ENCODE results near the gene FLCN. TPM values are rescaled to one million over a fixed set of nuclear protein-coding genes. Genes with fewer than 3 reads are reported as not detected.

Gene FLCN
- total and polyA plus RNA-seq, 10 of the 15 experiments (the other 5 are each of a cell fraction or from before 2014, with no cell fraction given): 1.1 to 24.7 (median 10.4) TPM

GRCh38 chr17:17175917-17176316 is 61.1 kb downstream of the FLCN start (continued):
- TF ChIP-seq MTA2 (IDR thresholded peaks at IDR 0.05; ENCODE audit: low read depth): no peak
- TF ChIP-seq MYB (IDR thresholded peaks at IDR 0.05; ENCODE audit: borderline replicate concordance, low read depth, low read length): no peak
- no peak for TF ChIP-seq CHD1 (IDR thresholded peaks at IDR 0.05; ENCODE audit: low read depth, low read length)
- TF ChIP-seq, protein P1, sequence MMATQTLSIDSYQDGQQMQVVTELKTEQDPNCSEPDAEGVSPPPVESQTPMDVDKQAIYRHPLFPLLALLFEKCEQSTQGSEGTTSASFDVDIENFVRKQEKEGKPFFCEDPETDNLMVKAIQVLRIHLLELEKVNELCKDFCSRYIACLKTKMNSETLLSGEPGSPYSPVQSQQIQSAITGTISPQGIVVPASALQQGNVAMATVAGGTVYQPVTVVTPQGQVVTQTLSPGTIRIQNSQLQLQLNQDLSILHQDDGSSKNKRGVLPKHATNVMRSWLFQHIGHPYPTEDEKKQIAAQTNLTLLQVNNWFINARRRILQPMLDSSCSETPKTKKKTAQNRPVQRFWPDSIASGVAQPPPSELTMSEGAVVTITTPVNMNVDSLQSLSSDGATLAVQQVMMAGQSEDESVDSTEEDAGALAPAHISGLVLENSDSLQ (IDR thresholded peaks at IDR 0.05): no peak
- TF ChIP-seq MYC (IDR thresholded peaks at IDR 0.05; ENCODE audit: insufficient read depth, insufficient read length, insufficient replicate concordance, low read length, severe bottlenecking): no peak

DNA sequence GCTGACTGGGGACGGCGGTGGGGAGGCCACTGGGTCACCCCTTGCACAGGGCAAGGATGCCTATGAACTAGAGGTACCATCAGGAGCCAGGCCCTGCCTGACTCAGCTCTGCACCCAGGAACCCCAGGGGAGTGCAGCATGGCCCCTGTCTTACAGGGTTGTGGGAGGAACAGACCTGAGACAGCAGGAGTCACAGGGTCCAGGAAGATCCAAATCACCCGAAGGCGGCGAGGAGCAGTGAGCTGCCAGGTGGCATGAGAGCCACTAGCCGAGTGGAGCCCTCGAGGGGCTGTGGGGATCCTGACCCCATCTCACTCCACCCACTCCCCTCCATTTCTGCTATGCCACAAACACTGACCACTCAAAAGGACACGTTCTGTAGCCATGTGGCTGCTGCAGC is 61.6 kb downstream of the FLCN start:
- WGBS (ENCODE audit: insufficient coverage, insufficient replicate concordance, low lambda C conversion rate, missing lambda C conversion rate): 82% methylated on average over 8 of the region's 8 CpGs
- in situ Hi-C loops (cut with MboI): no loop called here
- H4K20me1 ChIP-seq (ENCODE audit: control insufficient read depth, insufficient read depth): no peaks in the 10 kb centered on the region
- peaks cover 15 to 30% of the 10 kb centered on the region in 2 experiments for H3K36me3 ChIP-seq (ENCODE audit: control insufficient read depth in 2 of 2, insufficient read depth in 2 of 2, low read length in 1 of 2)
- H3K9ac ChIP-seq (ENCODE audit: control insufficient read depth, insufficient read depth, low read length): no peak overlapping the region
- no peaks in the 10 kb centered on the region for H3K9me3 ChIP-seq (replicated peaks; ENCODE audit: control insufficient read depth, insufficient read depth, low read length)
- H2AFZ ChIP-seq (ENCODE audit: control insufficient read depth, low read depth, low read length): no peak overlapping the region
- H3K27me3 ChIP-seq (replicated peaks in 1 of 2; ENCODE audit: control insufficient read depth in 2 of 2, insufficient read depth in 2 of 2, low read length in 1 of 2): no peaks in the 10 kb centered on the region
- H3K4me1 ChIP-seq (ENCODE audit: control insufficient read depth, insufficient read depth, low read length): peaks cover 9% of the 10 kb centered on the region
- H3K79me2 ChIP-seq (ENCODE audit: control insufficient read depth, insufficient read depth, low read length): no peaks in the 10 kb centered on the region
- no peak overlapping the region for H3K4me2 ChIP-seq (ENCODE audit: control insufficient read depth, insufficient read depth)
- DNase-seq (ENCODE audit: low read depth, low spot score) (no peak), ATAC-seq (no peak), FAIRE-seq (no peak)
- H3K4me3 ChIP-seq: no peak overlapping the region
- no peak overlapping the region for H3K27ac ChIP-seq (ENCODE audit: control insufficient read depth, insufficient read depth)
- ChIA-PET SMC1A (ENCODE audit: uncharacterized antibody, unreplicated experiment) (no interaction called here), POLR2A (no interaction called here), RAD21 (ENCODE audit: unreplicated experiment) (no interaction called here), CTCF (no interaction called here)
- TF ChIP-seq KLF5 (IDR thresholded peaks at IDR 0.05; ENCODE audit: partially characterized antibody) (no peak), IRF5 (IDR thresholded peaks at IDR 0.05; ENCODE audit: borderline replicate concordance) (no peak)
- no TSS peak for BruUV-seq (replicated peaks)
- intact Hi-C loops (cut with micrococcal nuclease; ENCODE audit: unreplicated experiment): no loop called here
